Muscle of leg (tissue), 11 donors: ENCODE data around the gene NAMPT. TPM values are rescaled to one million over a fixed set of nuclear protein-coding genes. Genes with fewer than 3 reads are reported as not detected.

Source experiments
- DNase-seq: peaks from one replicate; pipeline ENCODE4 v3.0.0; 2013
- H3K27ac ChIP-seq: one replicate; pipeline ENCODE4 v1.5.1; 2013; ENCODE audit warnings: mild to moderate bottlenecking, low read length, control low read depth
- H3K27me3 ChIP-seq: one replicate; pipeline ENCODE4 v1.6.1; 2013; ENCODE audit warnings: low read length; ENCODE audit not compliant: control insufficient read depth, insufficient read depth
- H3K36me3 ChIP-seq: one replicate; pipeline ENCODE4 v1.6.1; 2013; ENCODE audit warnings: low read length; ENCODE audit not compliant: control insufficient read depth, insufficient read depth
- H3K4me1 ChIP-seq: one replicate; pipeline ENCODE4 v1.6.1; 2013; ENCODE audit warnings: low read length; ENCODE audit not compliant: control insufficient read depth, insufficient read depth
- H3K4me3 ChIP-seq: one replicate; pipeline ENCODE4 v1.5.1; 2013; ENCODE audit warnings: low read length, control low read depth
- H3K9me3 ChIP-seq: replicated peaks from 2 replicates; pipeline ENCODE4 v1.6.1; 2013; ENCODE audit warnings: low read depth, low read length; ENCODE audit not compliant: control insufficient read depth
- WGBS: methylation state at CpG from one replicate; pipeline ENCODE4 v1.1.5; 2013; ENCODE audit warnings: missing lambda C conversion rate; ENCODE audit not compliant: insufficient coverage; 5-methylcytosine and 5-hydroxymethylcytosine counted together
- polyA plus RNA-seq, 8 donors: library from polyadenylated mRNA; unstranded; fragments of 120-200 nt; gene quantifications; one replicate each; pipeline versions ENCODE4 v1.2.1 to v1.2.3, GENCODE V29; 2013; ENCODE audit warnings: inconsistent platforms in 1 of 8, low replicate concordance in 1 of 8; ENCODE audit not compliant: insufficient read length in 8 of 8, insufficient read depth in 1 of 8
- total RNA-seq: library from RNA; stranded (reverse); fragments of 120-200 nt; gene quantifications from one replicate; pipeline ENCODE4 v1.2.4, GENCODE V29; 2013

NAMPT gene
- total and polyA plus RNA-seq, 9 donors = 13.7 to 24.7 (median 17.3) TPM

GRCh38 chr7:106256144-106256543, 28.6 kb downstream of the NAMPT start:
- WGBS = no CpG with 5 or more reads among the region's 2 CpGs
- no peak overlapping the region for H3K27ac ChIP-seq
- H3K9me3 ChIP-seq = no peaks in the 10 kb centered on the region
- H3K36me3 ChIP-seq = peaks cover 12% of the 10 kb centered on the region
- no peak overlapping the region for H3K4me3 ChIP-seq
- H3K27me3 ChIP-seq = no peaks in the 10 kb centered on the region
- no peaks in the 10 kb centered on the region for H3K4me1 ChIP-seq
- no peak for DNase-seq

DNA sequence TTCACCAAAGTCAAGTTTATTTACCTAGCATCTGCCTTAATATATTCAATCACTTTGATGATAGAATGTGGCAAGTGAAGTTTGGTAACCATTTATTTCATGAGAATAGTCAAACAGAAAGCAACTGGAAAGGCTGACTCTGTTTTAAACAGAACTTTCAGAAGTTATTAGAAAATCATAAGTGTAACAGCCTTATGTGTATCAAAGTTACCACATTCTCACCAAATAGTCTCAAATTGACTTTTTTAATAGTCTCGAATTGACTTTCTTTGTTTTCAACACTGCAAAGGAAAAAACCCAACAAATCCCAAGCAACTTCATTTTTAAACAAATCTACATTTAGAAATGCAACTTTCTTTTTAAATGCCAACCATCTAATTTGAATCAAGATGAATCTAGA, 29.5 kb downstream of the NAMPT start:
- DNase-seq = no peak

DNA sequence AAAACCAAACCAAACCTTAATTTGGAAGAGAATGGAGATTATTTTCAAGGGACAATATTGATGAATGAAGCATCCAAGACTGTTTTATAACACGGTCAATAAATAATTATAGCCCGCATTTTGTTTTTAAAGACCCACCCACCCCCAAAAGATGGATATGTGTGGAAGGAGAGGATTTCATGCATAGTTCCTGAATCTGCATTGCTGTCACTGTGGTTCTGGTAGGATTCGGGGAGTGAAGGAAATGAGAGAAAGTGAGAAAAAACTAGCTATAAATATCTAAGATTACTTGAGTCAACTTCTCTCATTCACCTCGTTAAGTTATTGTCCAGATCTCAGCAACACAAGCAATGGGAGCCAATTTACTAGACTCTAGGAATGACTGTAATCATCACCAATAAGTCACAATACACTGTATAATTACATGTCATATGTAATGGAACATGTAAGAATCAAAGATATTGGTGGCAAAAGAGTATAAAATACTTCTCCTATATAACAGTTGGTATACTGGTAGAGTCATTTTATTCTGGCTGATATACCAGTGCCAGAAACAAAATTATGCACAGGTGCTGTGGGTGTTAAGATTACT, 30.2 kb downstream of the NAMPT start:
- WGBS = no CpG with 5 or more reads among the region's 4 CpGs
- no peaks in the 10 kb centered on the region for H3K27me3 ChIP-seq

More for the DNA sequence above, 29.5 kb downstream of the NAMPT start:
- Histone ChIP-seq H3K9me3 (no peaks in the 10 kb centered on the region), H3K36me3 (peaks cover 11% of the 10 kb centered on the region), H3K4me1 (no peaks in the 10 kb centered on the region), H3K27ac (no peak overlapping the region), H3K27me3 (no peaks in the 10 kb centered on the region), H3K4me3 (no peak overlapping the region)
- WGBS = no CpG with 5 or more reads among the region's 1 CpG

GRCh38 chr7:106252568-106252967, 32.2 kb downstream of the NAMPT start:
- H3K36me3 ChIP-seq = peaks cover 3% of the 10 kb centered on the region
- WGBS = no CpG with 5 or more reads among the region's 3 CpGs

More for the DNA sequence above, 30.2 kb downstream of the NAMPT start:
- no peak for DNase-seq
- H3K27ac ChIP-seq = no peak overlapping the region
- H3K9me3 ChIP-seq = no peaks in the 10 kb centered on the region
- H3K4me1 ChIP-seq = no peaks in the 10 kb centered on the region
- H3K4me3 ChIP-seq = no peak overlapping the region
- peaks cover 7% of the 10 kb centered on the region for H3K36me3 ChIP-seq

DNA sequence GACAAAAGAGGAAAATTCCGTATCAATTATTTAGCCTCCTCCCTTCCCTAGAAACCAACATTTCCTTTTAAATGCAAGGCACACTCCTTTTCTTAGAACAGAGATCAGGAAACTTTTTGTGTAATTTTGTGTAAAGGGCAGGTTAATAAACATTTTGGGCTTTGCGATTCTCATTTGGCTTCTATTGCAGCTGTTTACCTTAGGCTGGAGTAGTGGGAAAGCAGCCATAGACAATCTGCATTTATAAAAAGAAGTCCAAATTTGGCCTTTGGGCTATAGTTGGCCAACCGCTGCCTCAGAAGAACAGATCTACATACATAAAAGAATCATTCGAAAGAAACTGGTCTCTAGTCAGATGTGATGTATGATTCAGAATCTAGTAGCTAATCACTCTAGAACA, 35.3 kb downstream of the NAMPT start:
- Histone ChIP-seq H3K4me3 (no peak overlapping the region), H3K4me1 (no peaks in the 10 kb centered on the region), H3K27ac (no peak overlapping the region), H3K9me3 (peaks cover 3% of the 10 kb centered on the region), H3K27me3 (no peaks in the 10 kb centered on the region), H3K36me3 (peaks cover 2% of the 10 kb centered on the region)
- no peak for DNase-seq
- WGBS = no CpG with 5 or more reads among the region's 4 CpGs

More at GRCh38 chr7:106252568-106252967, 32.2 kb downstream of the NAMPT start:
- Histone ChIP-seq H3K27ac (no peak overlapping the region), H3K4me1 (no peaks in the 10 kb centered on the region), H3K27me3 (no peaks in the 10 kb centered on the region), H3K9me3 (no peaks in the 10 kb centered on the region), H3K4me3 (no peak overlapping the region)
- DNase-seq = no peak

DNA sequence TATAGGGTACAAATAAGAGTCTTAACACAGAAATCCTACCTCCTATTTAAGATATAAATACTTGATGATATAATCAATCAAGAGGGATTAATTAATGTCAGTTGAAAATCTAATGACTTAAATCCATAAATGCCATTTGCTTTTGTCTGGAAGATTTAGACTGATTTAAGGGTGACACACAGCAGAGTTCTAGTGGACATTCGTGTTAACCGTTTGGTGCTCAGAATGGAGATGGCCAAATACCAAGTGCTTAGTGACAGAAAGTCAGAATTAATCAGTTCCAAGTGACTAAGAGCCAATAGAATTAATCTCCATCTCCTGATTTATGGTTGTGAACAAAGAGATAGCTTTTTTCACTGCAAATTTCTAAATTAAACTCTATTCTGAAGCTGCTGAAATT, 36.2 kb downstream of the NAMPT start:
- Histone ChIP-seq H3K4me3 (no peak overlapping the region), H3K27me3 (no peaks in the 10 kb centered on the region), H3K4me1 (no peaks in the 10 kb centered on the region), H3K9me3 (peaks cover 3% of the 10 kb centered on the region), H3K27ac (no peak overlapping the region), H3K36me3 (peaks cover 2% of the 10 kb centered on the region)
- WGBS = 86% methylated on average over 2 of the region's 2 CpGs
- DNase-seq = no peak

DNA sequence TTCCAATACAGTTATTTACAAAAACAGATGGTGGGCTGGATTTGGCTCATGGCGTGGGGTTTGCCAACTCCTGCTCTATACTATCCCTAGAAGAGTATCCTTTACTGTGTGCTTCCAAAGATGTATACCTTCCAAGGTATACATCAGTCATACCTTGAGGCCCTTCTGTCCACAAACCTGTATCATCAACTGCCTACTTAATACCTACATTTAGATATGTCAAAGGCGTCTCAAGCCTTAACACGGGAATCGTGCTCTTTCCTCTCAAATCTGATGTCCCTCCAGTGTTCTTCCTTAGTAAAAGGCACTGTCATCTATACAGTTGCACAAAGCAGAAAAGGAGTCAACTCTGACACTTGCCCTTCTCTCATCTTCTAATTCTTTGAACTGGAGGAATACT, 36.9 kb downstream of the NAMPT start:
- Histone ChIP-seq H3K36me3 (peaks cover 2% of the 10 kb centered on the region), H3K27ac (no peak overlapping the region), H3K4me1 (no peaks in the 10 kb centered on the region), H3K4me3 (no peak overlapping the region), H3K27me3 (no peaks in the 10 kb centered on the region), H3K9me3 (peaks cover 3% of the 10 kb centered on the region)
- DNase-seq = no peak
- WGBS = 100% methylated on average over 4 of the region's 4 CpGs

DNA sequence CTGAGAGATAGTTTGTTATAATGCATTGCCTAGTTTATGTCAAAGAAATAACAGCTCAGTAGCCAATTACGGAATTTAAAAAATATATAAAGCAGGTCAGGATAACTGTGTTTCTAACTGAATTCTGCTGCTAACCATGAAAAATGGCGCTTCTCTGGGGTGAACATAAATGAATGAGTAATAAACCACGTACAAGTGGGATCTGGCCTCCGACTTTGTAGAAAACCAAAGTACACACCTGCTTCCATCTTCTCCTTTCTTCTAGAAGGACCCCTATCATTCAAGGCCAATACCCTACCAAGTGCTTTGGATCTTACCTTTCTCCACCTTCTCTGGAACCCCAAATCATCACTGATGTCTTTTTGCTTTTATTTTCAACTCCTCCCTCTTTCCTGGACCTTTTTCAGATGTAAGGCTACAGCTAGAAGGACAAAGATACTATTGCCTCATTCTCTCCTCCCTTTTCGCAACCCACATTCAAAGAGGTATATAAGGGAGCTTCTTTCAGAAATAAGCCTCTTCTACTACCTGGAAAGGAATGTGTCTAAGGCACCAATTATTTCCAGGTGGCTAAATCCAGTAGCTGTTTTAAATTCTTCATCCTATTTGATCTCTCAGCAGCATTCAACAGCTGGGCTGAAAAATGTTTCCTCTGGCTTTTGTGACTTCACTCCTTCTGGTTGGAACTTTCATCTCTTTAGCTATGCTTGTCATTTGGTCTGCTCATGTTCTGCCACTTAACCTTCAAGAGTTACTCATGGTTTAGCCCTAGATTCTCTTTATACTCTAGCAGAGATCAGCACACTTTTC, 37.7 kb downstream of the NAMPT start:
- no peak overlapping the region for H3K4me3 ChIP-seq

DNA sequence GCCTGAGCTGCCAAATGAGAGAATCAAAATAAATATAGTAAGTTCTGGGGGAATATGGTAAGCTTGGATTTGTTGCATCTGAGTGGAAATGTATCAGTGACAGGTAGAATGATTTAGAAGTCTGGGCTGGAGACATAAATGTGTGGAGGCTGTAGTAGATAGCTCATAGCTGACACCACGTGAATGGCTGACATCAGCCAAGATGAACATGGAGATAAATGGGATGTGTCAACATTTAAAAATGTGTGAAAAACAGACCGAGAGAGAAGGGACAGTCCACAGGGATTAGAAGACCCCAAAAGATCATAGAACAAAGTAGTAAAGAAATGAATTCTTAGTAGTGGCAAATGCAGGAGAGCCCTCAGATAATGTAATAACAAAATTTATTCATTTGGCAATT, 40.9 kb downstream of the NAMPT start:
- peaks cover 3% of the 10 kb centered on the region for H3K9me3 ChIP-seq
- 91% methylated on average over 1 of the region's 2 CpGs for WGBS
- peaks cover 2% of the 10 kb centered on the region for H3K36me3 ChIP-seq
- no peak overlapping the region for H3K4me3 ChIP-seq
- H3K4me1 ChIP-seq = no peaks in the 10 kb centered on the region
- H3K27me3 ChIP-seq = no peaks in the 10 kb centered on the region
- H3K27ac ChIP-seq = no peak overlapping the region
- no peak for DNase-seq

More for the DNA sequence above, 37.7 kb downstream of the NAMPT start:
- H3K27me3 ChIP-seq = no peaks in the 10 kb centered on the region
- WGBS = 100% methylated on average over 1 of the region's 5 CpGs
- H3K9me3 ChIP-seq = peaks cover 3% of the 10 kb centered on the region
- H3K27ac ChIP-seq = no peak overlapping the region
- no peaks in the 10 kb centered on the region for H3K4me1 ChIP-seq
- peaks cover 2% of the 10 kb centered on the region for H3K36me3 ChIP-seq
- DNase-seq = no peak

DNA sequence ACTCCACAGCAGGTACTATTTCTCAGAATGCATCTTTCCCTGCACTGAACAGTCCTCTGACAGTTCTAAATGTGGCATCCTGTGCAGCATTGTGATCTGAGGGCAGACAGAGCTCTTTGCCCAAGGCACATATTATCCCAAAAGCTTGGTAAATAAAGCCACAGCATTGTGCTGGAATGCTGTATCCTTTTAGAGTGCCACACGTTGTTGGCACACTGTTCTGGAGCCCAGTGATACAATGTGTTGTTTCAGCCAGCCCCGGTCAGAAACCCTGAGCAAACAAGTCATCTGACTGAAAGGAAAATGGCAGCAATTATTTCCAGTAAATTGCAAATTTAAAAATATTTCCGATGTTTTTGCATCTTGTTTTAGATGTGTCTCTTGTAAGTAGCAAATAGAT, 45.4 kb downstream of the NAMPT start:
- 64% methylated on average over 2 of the region's 3 CpGs for WGBS
- Histone ChIP-seq H3K9me3 (no peaks in the 10 kb centered on the region), H3K27me3 (no peaks in the 10 kb centered on the region), H3K4me1 (no peaks in the 10 kb centered on the region), H3K36me3 (no peaks in the 10 kb centered on the region), H3K27ac (no peak overlapping the region), H3K4me3 (no peak overlapping the region)
- no peak for DNase-seq
